Keratinocyte (primary cell): Measurements from ENCODE around the gene IER5. TPM values are rescaled to one million over a fixed set of nuclear protein-coding genes. Genes with fewer than 3 reads are reported as not detected.

ENCODE experiments used
- DNase-seq: peaks from one replicate; pipeline ENCODE4 v3.0.0-alpha.2; 2011; ENCODE audit warnings: low read depth, missing footprints, low spot score
- FAIRE-seq: peaks from 2 replicates; lab custom pipeline; 2011; peaks lifted over from hg19 to GRCh38; lab: Jason Lieb, UNC
- H2AFZ ChIP-seq: 2 replicates; pipeline ENCODE4 v1.6.0; 2012; ENCODE audit warnings: low read length, control low read depth, inconsistent platforms; ENCODE audit not compliant: control insufficient read depth
- H3K27ac ChIP-seq: 2 replicates; pipeline ENCODE4 v1.5.1; 2011; ENCODE audit warnings: low read length; ENCODE audit not compliant: control insufficient read depth, insufficient read depth
- H3K27me3 ChIP-seq: 3 replicates; pipeline ENCODE4 v1.6.0; 2011; ENCODE audit warnings: low read length; ENCODE audit not compliant: control insufficient read depth, insufficient read depth; ENCODE audit errors: extremely low read depth
- H3K36me3 ChIP-seq, 2 experiments: 2 replicates in 1 of 2; 3 replicates in 1 of 2; pipeline ENCODE4 v1.5.1; 2011; ENCODE audit warnings: low read length in 2 of 2, mild to moderate bottlenecking in 1 of 2; ENCODE audit not compliant: control insufficient read depth in 2 of 2, insufficient read depth in 2 of 2; ENCODE audit errors: extremely low read depth in 1 of 2
- H3K4me1 ChIP-seq: 3 replicates; pipeline ENCODE4 v1.5.1; 2011; ENCODE audit warnings: low read length; ENCODE audit not compliant: control insufficient read depth, insufficient read depth; ENCODE audit errors: extremely low read depth
- H3K4me2 ChIP-seq: 3 replicates; pipeline ENCODE4 v1.6.0; 2011; ENCODE audit warnings: low read depth, low read length; ENCODE audit not compliant: control insufficient read depth, insufficient read depth; ENCODE audit errors: extremely low read depth
- H3K4me3 ChIP-seq, 3 experiments: fragments of 200-600 bp in 1 of 3; sonication (generic) in 1 of 3; 2 replicates in 2 of 3; 3 replicates in 1 of 3; pipeline ENCODE4 v1.5.1; 2011 to 2016; ENCODE audit warnings: low read length in 3 of 3, mild to moderate bottlenecking in 3 of 3, control low read depth in 2 of 3, inconsistent platforms in 1 of 3, low read depth in 1 of 3, mixed read lengths in 1 of 3, mixed run types in 1 of 3, moderate library complexity in 1 of 3; ENCODE audit not compliant: control insufficient read depth in 2 of 3, insufficient read depth in 2 of 3; ENCODE audit errors: extremely low read depth in 1 of 3
- H3K79me2 ChIP-seq: 2 replicates; pipeline ENCODE4 v1.6.0; 2012; ENCODE audit warnings: low read length; ENCODE audit not compliant: control insufficient read depth, insufficient read depth
- H3K9ac ChIP-seq: 3 replicates; pipeline ENCODE4 v1.6.0; 2011; ENCODE audit warnings: low read length; ENCODE audit not compliant: control insufficient read depth, insufficient read depth; ENCODE audit errors: extremely low read depth
- H3K9me1 ChIP-seq: 3 replicates; pipeline ENCODE4 v1.6.0; 2011; ENCODE audit warnings: low read length; ENCODE audit not compliant: control insufficient read depth, insufficient read depth; ENCODE audit errors: extremely low read depth
- H3K9me3 ChIP-seq: 2 replicates; pipeline ENCODE4 v1.5.1; 2012; ENCODE audit warnings: low read depth, low read length; ENCODE audit not compliant: control insufficient read depth
- H4K20me1 ChIP-seq: 3 replicates; pipeline ENCODE4 v1.6.0; 2011; ENCODE audit warnings: low read length; ENCODE audit not compliant: control insufficient read depth, insufficient read depth; ENCODE audit errors: extremely low read depth
- CTCF ChIP-seq, 3 experiments: IDR thresholded peaks in 1 of 3; conservative IDR thresholded peaks in 1 of 3; optimal IDR thresholded peaks in 1 of 3; 2 replicates in 2 of 3; 3 replicates in 1 of 3; pipeline versions ENCODE3 to v1.5.1; 2011; ENCODE audit warnings: low read length in 3 of 3, mild to moderate bottlenecking in 3 of 3, moderate library complexity in 2 of 3, control low read depth in 1 of 3, inconsistent platforms in 1 of 3; ENCODE audit not compliant: insufficient read depth in 2 of 3; ENCODE audit errors: extremely low read depth in 1 of 3
- EZH2 ChIP-seq: IDR thresholded peaks from one replicate; pipeline ENCODE4 v1.6.1; 2012; ENCODE audit warnings: inconsistent platforms, mild to moderate bottlenecking, low read length, moderate library complexity
- dilution Hi-C: fragments of 300-500 bp; cut with MboI; formaldehyde crosslinking; loops from one replicate; pipeline ENCODE4 v1.7.0; 2020; ENCODE audit warnings: low sequenced_read_pairs; ENCODE audit not compliant: extremely low pct_ligation_motif_present
- polyA plus RNA-seq, 5 experiments: library from polyadenylated mRNA; depleted of rRNA in 3 of 5; stranded (reverse) in 3 of 5; stranded (forward) in 1 of 5; unstranded in 1 of 5; fragments of >200 nt; gene quantifications; 1 replicate in 1 of 5; 2 replicates in 3 of 5; 3 replicates in 1 of 5; pipeline versions ENCODE4 v1.2.1 to v1.2.3, GENCODE V29; 2011 to 2012; ENCODE audit warnings: missing spikeins in 2 of 5, low read depth in 1 of 5, low replicate concordance in 1 of 5

Gene IER5
- polyA plus RNA-seq, 1 donor (not counting 4 experiments of a cell fraction or from before 2014, with no cell fraction given), result 22.5 TPM

- Histone ChIP-seq H3K27ac (peak overlapping the region; percentile 92), H3K9ac (peak overlapping the region; percentile 86), H3K27me3 (no peaks in the 10 kb centered on the region), H3K9me1 (no peaks in the 10 kb centered on the region), H2AFZ (no peak overlapping the region), H4K20me1 (no peaks in the 10 kb centered on the region), H3K36me3 (no peaks in the 10 kb centered on the region), H3K4me1 (peaks cover 54% of the 10 kb centered on the region), H3K4me3 (no peak overlapping the region), H3K9me3 (no peaks in the 10 kb centered on the region), H3K4me2 (no peak overlapping the region), H3K79me2 (no peaks in the 10 kb centered on the region)
- no peak for FAIRE-seq
- DNase-seq, result no peak
- TF ChIP-seq EZH2 (no peak), CTCF (optimal IDR thresholded peaks at IDR 0.05 in 1 of 3, IDR thresholded peaks at IDR 0.05 in 1 of 3, conservative IDR thresholded peaks at IDR 0.05 in 1 of 3; ENCODE audit: extremely low read depth in 1 of 3, insufficient read depth in 2 of 3, low read length in 3 of 3) (no peak)
- dilution Hi-C loops, result no loop called here
Measured at GRCh38 chr1:181136738-181137122, 48.2 kb downstream of the IER5 start.

- TF ChIP-seq EZH2, result no peak
- no peaks in the 10 kb centered on the region for H3K27me3 ChIP-seq
- H3K4me2 ChIP-seq, result no peak overlapping the region
- no peaks in the 10 kb centered on the region for H3K79me2 ChIP-seq
- peaks cover 59% of the 10 kb centered on the region for H3K4me1 ChIP-seq
- no peak overlapping the region for H2AFZ ChIP-seq
- DNase-seq (no peak), FAIRE-seq (no peak)
- H3K36me3 ChIP-seq, result no peaks in the 10 kb centered on the region
- H3K9me1 ChIP-seq, result no peaks in the 10 kb centered on the region
- H4K20me1 ChIP-seq, result no peaks in the 10 kb centered on the region
- no peaks in the 10 kb centered on the region for H3K9me3 ChIP-seq
- no peak overlapping the region for H3K27ac ChIP-seq
- no peak overlapping the region for H3K9ac ChIP-seq
- H3K4me3 ChIP-seq, result no peak overlapping the region
- dilution Hi-C loops, result no loop called here
Measured at GRCh38 chr1:181137217-181137743, 48.8 kb downstream of the IER5 start.

- peak overlapping the region; percentile 58 for H3K27ac ChIP-seq
Measured at GRCh38 chr1:181139631-181140061, 51.1 kb downstream of the IER5 start.

More at GRCh38 chr1:181139631-181140061, 51.1 kb downstream of the IER5 start:
- H3K36me3 ChIP-seq, result no peaks in the 10 kb centered on the region
- H3K4me1 ChIP-seq, result peaks cover 63% of the 10 kb centered on the region
- no peaks in the 10 kb centered on the region for H3K27me3 ChIP-seq
- no peaks in the 10 kb centered on the region for H3K79me2 ChIP-seq
- dilution Hi-C loops, result no loop called here
- no peaks in the 10 kb centered on the region for H3K9me3 ChIP-seq
- no peak overlapping the region for H3K9ac ChIP-seq
- H3K9me1 ChIP-seq, result no peaks in the 10 kb centered on the region
- no peaks in the 10 kb centered on the region for H4K20me1 ChIP-seq
- no peak for FAIRE-seq
- TF ChIP-seq EZH2, result no peak
- no peak for TF ChIP-seq CTCF (optimal IDR thresholded peaks at IDR 0.05 in 1 of 3, IDR thresholded peaks at IDR 0.05 in 1 of 3, conservative IDR thresholded peaks at IDR 0.05 in 1 of 3; ENCODE audit: extremely low read depth in 1 of 3, insufficient read depth in 2 of 3, low read length in 3 of 3)
- peak overlapping the region; percentile 30 for H3K4me2 ChIP-seq
- H2AFZ ChIP-seq, result no peak overlapping the region
- no peak for DNase-seq
- no peak overlapping the region for H3K4me3 ChIP-seq
